AG09319 (cell line): ENCODE data around the gene PIGL.

Experiments
- DNase-seq: peaks from one replicate; pipeline ENCODE4 v3.0.0-alpha.2; 2010; ENCODE audit warnings: low read depth; ENCODE audit errors: extremely low read depth
- CTCF ChIP-seq: IDR thresholded peaks from 2 replicates; pipeline ENCODE4 v1.5.1; 2011; ENCODE audit warnings: low read depth, mild to moderate bottlenecking, inconsistent platforms, low read length, moderate library complexity

The PIGL gene

GRCh38 chr17:16338391-16338790 is 121.4 kb downstream of the PIGL start:
- DNase-seq, result no peak
- TF ChIP-seq CTCF, result no peak

- TF ChIP-seq CTCF, result no peak
- no peak for DNase-seq
Observed at GRCh38 chr17:16339402-16339801, 122.4 kb downstream of the PIGL start.

GRCh38 chr17:16339959-16340358 is 122.9 kb downstream of the PIGL start:
- TF ChIP-seq CTCF, result no peak
- DNase-seq, result no peak

- TF ChIP-seq CTCF, result no peak
- DNase-seq, result no peak
Observed at GRCh38 chr17:16342979-16343378, 126.0 kb downstream of the PIGL start.

- TF ChIP-seq CTCF, result no peak
- DNase-seq, result no peak
Observed at GRCh38 chr17:16343569-16343968, 126.6 kb downstream of the PIGL start.

GRCh38 chr17:16345565-16345964 is 128.6 kb downstream of the PIGL start:
- TF ChIP-seq CTCF, result no peak
- DNase-seq, result no peak

GRCh38 chr17:16346721-16347271 is 129.8 kb downstream of the PIGL start:
- no peak for DNase-seq
- TF ChIP-seq CTCF, result no peak
